B cell (primary cell): ENCODE results near the gene PRTG. TPM values are rescaled to one million over a fixed set of nuclear protein-coding genes. Genes with fewer than 3 reads are reported as not detected.
"Not testable (repeated sequence)": the region's sequence is repeated elsewhere in the genome, so short reads cannot be mapped to it uniquely, and the experiment has no call there.

Experiments
- ATAC-seq: fragments of 200-7000 bp; cut with Tn5 transposase; one replicate; pipeline ENCODE4 v1.10.0; 2021; ENCODE audit warnings: low read depth, mild to moderate bottlenecking, moderate number of reproducible peaks, moderate library complexity
- CTCF ChIA-PET: fragments of 350-600 bp; sonication (Branson Sonifier 250); formaldehyde crosslinking; loops from one replicate; lab custom pipeline; 2021; ENCODE audit warnings: antibody characterized with exemption, inconsistent platforms; lab: Charles Lee
- POLR2A ChIA-PET: fragments of 350-600 bp; sonication (Branson Sonifier 250); formaldehyde crosslinking; loops from one replicate; lab custom pipeline; 2021; ENCODE audit warnings: antibody characterized with exemption; lab: Charles Lee
- DNase-seq: peaks from one replicate; pipeline ENCODE4 v3.0.0; 2013
- H2AFZ ChIP-seq: 2 replicates; pipeline ENCODE4 v1.6.1; 2012; ENCODE audit warnings: mild to moderate bottlenecking, low read depth, low read length; ENCODE audit not compliant: insufficient read depth, poor library complexity, severe bottlenecking
- H3K27ac ChIP-seq, 2 donors: 1 replicate in 1 of 2; 2 replicates in 1 of 2; pipeline ENCODE4 v1.5.1; 2012 to 2013; ENCODE audit warnings: low read length in 2 of 2, mild to moderate bottlenecking in 2 of 2, moderate library complexity in 1 of 2
- H3K27me3 ChIP-seq, 4 experiments: fragments of 200-600 bp in 1 of 4; sonication (generic) in 1 of 4; replicated peaks in 1 of 4; 1 replicate in 2 of 4; 2 replicates in 2 of 4; pipeline versions ENCODE4 v1.6.1 to v1.7.0; 2013 to 2016; ENCODE audit warnings: low read length in 3 of 4, mild to moderate bottlenecking in 2 of 4, mixed read lengths in 1 of 4, moderate library complexity in 1 of 4; ENCODE audit not compliant: insufficient read depth in 4 of 4, control insufficient read depth in 3 of 4; ENCODE audit errors: control extremely low read depth in 1 of 4
- H3K36me3 ChIP-seq, 2 experiments: replicated peaks in 1 of 2; 1 replicate in 1 of 2; 2 replicates in 1 of 2; pipeline versions ENCODE4 v1.6.1 to v1.7.1; 2013; ENCODE audit warnings: low read length in 1 of 2; ENCODE audit not compliant: insufficient read depth in 2 of 2, control insufficient read depth in 1 of 2; ENCODE audit errors: control extremely low read depth in 1 of 2, extremely low read depth in 1 of 2
- H3K4me1 ChIP-seq, 2 donors: fragments of 200-600 bp in 1 of 2; sonication (generic) in 1 of 2; 1 replicate in 1 of 2; 2 replicates in 1 of 2; pipeline versions ENCODE4 v1.5.1 to v1.6.1; 2013 to 2017; ENCODE audit warnings: low read length in 2 of 2; ENCODE audit not compliant: control insufficient read depth in 2 of 2, insufficient read depth in 2 of 2
- H3K4me2 ChIP-seq: replicated peaks from 2 replicates; pipeline ENCODE3; 2012; ENCODE audit warnings: mild to moderate bottlenecking, low read depth, low read length; ENCODE audit not compliant: poor library complexity, severe bottlenecking
- H3K4me3 ChIP-seq, 5 experiments: fragments of 200-600 bp in 1 of 5; sonication (generic) in 1 of 5; 1 replicate in 3 of 5; 2 replicates in 2 of 5; pipeline versions ENCODE4 v1.5.1 to v1.7.0; 2011 to 2016; ENCODE audit warnings: low read length in 4 of 5, mild to moderate bottlenecking in 4 of 5, low read depth in 2 of 5, control low read depth in 1 of 5, moderate library complexity in 1 of 5; ENCODE audit not compliant: insufficient read depth in 1 of 5; ENCODE audit errors: control extremely low read depth in 1 of 5, extremely low read depth in 1 of 5
- H3K79me2 ChIP-seq: fragments of 200-600 bp; sonication (generic); one replicate; pipeline ENCODE4 v1.6.0; 2016; ENCODE audit warnings: low read length; ENCODE audit not compliant: control insufficient read depth, insufficient read depth
- H3K9ac ChIP-seq: fragments of 200-600 bp; sonication (generic); 2 replicates; pipeline ENCODE4 v1.6.1; 2017; ENCODE audit warnings: mild to moderate bottlenecking, low read length, moderate library complexity
- H3K9me3 ChIP-seq, 3 donors: one replicate each; pipeline versions ENCODE4 v1.6.1 to v1.7.1; 2013; ENCODE audit warnings: low read length in 2 of 3; ENCODE audit not compliant: control insufficient read depth in 2 of 3, insufficient read depth in 1 of 3; ENCODE audit errors: control extremely low read depth in 1 of 3
- H4K20me1 ChIP-seq: 2 replicates; pipeline ENCODE4 v1.6.0; 2012; ENCODE audit warnings: mild to moderate bottlenecking, low read length; ENCODE audit not compliant: insufficient read depth, control insufficient read depth, poor library complexity, severe bottlenecking
- H3K27ac Mint-ChIP-seq: one replicate; pipeline ENCODE4 v1.8.0; 2021; ENCODE audit warnings: mixed read lengths
- H3K27me3 Mint-ChIP-seq: one replicate; pipeline ENCODE4 v1.8.0; 2021; ENCODE audit warnings: mixed read lengths
- H3K4me1 Mint-ChIP-seq: one replicate; pipeline ENCODE4 v1.8.0; 2021; ENCODE audit warnings: mixed read lengths
- H3K4me3 Mint-ChIP-seq: one replicate; pipeline ENCODE4 v1.8.0; 2021; ENCODE audit warnings: mixed read lengths
- H3K9me3 Mint-ChIP-seq: one replicate; pipeline ENCODE4 v1.8.0; 2022; ENCODE audit warnings: mixed read lengths; ENCODE audit not compliant: insufficient read depth
- CTCF ChIP-seq: fragments of 200-600 bp; IDR thresholded peaks from one replicate; pipeline ENCODE4 v1.8.0; 2022; ENCODE audit warnings: antibody characterized with exemption, mild to moderate bottlenecking
- EZH2 ChIP-seq: IDR thresholded peaks from 2 replicates; pipeline ENCODE4 v1.6.1; 2012; ENCODE audit warnings: borderline replicate concordance, low read depth, mild to moderate bottlenecking, moderate library complexity, low read length; ENCODE audit not compliant: insufficient read depth, poor library complexity, severe bottlenecking
- WGBS: methylation state at CpG from one replicate; pipeline ENCODE4 v1.1.5; 2013; ENCODE audit warnings: missing lambda C conversion rate; ENCODE audit not compliant: insufficient coverage; 5-methylcytosine and 5-hydroxymethylcytosine counted together
- intact Hi-C: fragments of 100-400 bp; cut with micrococcal nuclease; formaldehyde crosslinking; loops from one replicate; pipeline ENCODE4 v1.10.0; 2022
- polyA plus RNA-seq: library from polyadenylated mRNA; depleted of rRNA; stranded (reverse); fragments of >200 nt; gene quantifications from 2 replicates; pipeline ENCODE4 v1.2.3, GENCODE V29; 2012
- total RNA-seq, 2 donors: library from RNA; stranded (reverse); fragments of 120-200 nt in 1 of 2; gene quantifications; 1 replicate in 1 of 2; 2 replicates in 1 of 2; pipeline versions ENCODE4 v1.2.3 to v1.2.4, GENCODE V29; 2013 to 2022

Gene PRTG
- total and polyA plus RNA-seq, 2 donors (not counting 1 experiment from before 2014, with no cell fraction given) = not detected

- Mint-ChIP-seq H3K4me3 (no peak overlapping the region), H3K27ac (no peak overlapping the region), H3K9me3 (no peaks in the 10 kb centered on the region), H3K27me3 (peaks cover 8% of the 10 kb centered on the region), H3K4me1 (peaks cover 5% of the 10 kb centered on the region)
- no peak for TF ChIP-seq CTCF
- TF ChIP-seq EZH2 = no peak
- intact Hi-C loops = no loop called here
- Histone ChIP-seq H3K36me3 (no peaks in the 10 kb centered on the region), H3K27me3 (no peaks in the 10 kb centered on the region), H3K9me3 (peaks cover 0 to 3% (median 0%) of the 10 kb centered on the region in 3 donors), H3K79me2 (no peaks in the 10 kb centered on the region), H3K4me1 (no peaks in the 10 kb centered on the region), H3K9ac (no peak overlapping the region), H4K20me1 (no peaks in the 10 kb centered on the region), H3K4me2 (peak overlapping the region; percentile 5), H3K4me3 (no peak overlapping the region), H3K27ac (no peak overlapping the region), H2AFZ (no peak overlapping the region)
- WGBS = 60% methylated on average over 1 of the region's 4 CpGs
- ATAC-seq (no peak), DNase-seq (peak; percentile 12)
- POLR2A ChIA-PET = no interaction called here
- CTCF ChIA-PET = no interaction called here
Observed at GRCh38 chr15:55694652-55695150, 48.3 kb downstream of the PRTG start.

GRCh38 chr15:55693116-55693515 is 49.8 kb downstream of the PRTG start:
- H3K9ac ChIP-seq, H3K4me3 ChIP-seq, H3K79me2 ChIP-seq, H2AFZ ChIP-seq, intact Hi-C loops, H3K4me1 Mint-ChIP-seq, H3K36me3 ChIP-seq, POLR2A ChIA-PET, H3K4me3 Mint-ChIP-seq, H3K27ac ChIP-seq, H3K27ac Mint-ChIP-seq, H3K4me2 ChIP-seq, ATAC-seq, CTCF ChIA-PET, H3K9me3 ChIP-seq, H3K4me1 ChIP-seq, H4K20me1 ChIP-seq, DNase-seq, H3K27me3 ChIP-seq, H3K27me3 Mint-ChIP-seq, H3K9me3 Mint-ChIP-seq: not testable (repeated sequence)
- WGBS = 97% methylated on average over 4 of the region's 14 CpGs
